ENCODE measurements around the gene PTPRC. TPM values are rescaled to one million over a fixed set of nuclear protein-coding genes. Genes with fewer than 3 reads are reported as not detected.

The PTPRC gene
- total and polyA plus RNA-seq, 8 donors, result 0.59 to 20.5 (median 2.7) TPM

DNA sequence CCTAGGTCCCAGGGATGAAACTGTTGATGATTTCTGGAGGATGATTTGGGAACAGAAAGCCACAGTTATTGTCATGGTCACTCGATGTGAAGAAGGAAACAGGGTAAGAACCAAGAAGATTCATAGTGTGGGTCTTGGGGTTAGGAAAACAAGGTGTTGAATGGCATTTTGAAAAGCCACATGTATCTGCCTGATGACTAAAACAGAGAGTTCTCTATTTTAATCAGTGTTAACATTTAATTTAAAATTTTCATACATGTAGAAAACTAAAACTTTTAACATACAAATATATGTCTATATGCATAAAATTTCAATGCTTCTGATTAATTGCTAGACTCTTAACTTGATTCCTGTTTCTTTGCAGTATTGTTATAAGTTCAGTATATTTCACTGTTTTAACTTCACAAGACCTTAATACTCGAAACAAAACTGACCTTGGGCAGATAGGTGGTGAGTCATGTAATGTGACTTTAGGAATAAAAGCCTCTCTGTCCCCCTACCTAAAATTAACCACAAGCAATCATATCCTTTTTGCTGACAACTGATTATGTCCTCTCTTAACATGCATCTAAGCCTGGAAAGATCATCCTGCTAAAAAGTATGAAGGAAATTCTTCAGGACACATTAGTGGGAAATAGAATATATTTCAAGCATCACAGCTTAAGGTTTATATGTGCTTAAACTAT lies 95.6 kb downstream of the PTPRC start:
- Histone ChIP-seq H3K4me3 (no peak overlapping the region), H3K4me1 (peaks cover 0 to 4% (median 2%) of the 10 kb centered on the region in 3 donors), H3K27ac (no peak overlapping the region), H3K36me3 (no peaks in the 10 kb centered on the region), H3K9me3 (no peaks in the 10 kb centered on the region), H3K27me3 (no peaks in the 10 kb centered on the region)
- intact Hi-C loops (cut with DNase I), result no loop called here
- WGBS, 2 donors, result 46 to 47% methylated on average over 2 of the region's 2 CpGs
- DNase-seq, result no peak
- FAIRE-seq, result no peak
- TF ChIP-seq, protein P1, sequence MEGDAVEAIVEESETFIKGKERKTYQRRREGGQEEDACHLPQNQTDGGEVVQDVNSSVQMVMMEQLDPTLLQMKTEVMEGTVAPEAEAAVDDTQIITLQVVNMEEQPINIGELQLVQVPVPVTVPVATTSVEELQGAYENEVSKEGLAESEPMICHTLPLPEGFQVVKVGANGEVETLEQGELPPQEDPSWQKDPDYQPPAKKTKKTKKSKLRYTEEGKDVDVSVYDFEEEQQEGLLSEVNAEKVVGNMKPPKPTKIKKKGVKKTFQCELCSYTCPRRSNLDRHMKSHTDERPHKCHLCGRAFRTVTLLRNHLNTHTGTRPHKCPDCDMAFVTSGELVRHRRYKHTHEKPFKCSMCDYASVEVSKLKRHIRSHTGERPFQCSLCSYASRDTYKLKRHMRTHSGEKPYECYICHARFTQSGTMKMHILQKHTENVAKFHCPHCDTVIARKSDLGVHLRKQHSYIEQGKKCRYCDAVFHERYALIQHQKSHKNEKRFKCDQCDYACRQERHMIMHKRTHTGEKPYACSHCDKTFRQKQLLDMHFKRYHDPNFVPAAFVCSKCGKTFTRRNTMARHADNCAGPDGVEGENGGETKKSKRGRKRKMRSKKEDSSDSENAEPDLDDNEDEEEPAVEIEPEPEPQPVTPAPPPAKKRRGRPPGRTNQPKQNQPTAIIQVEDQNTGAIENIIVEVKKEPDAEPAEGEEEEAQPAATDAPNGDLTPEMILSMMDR (IDR thresholded peaks at IDR 0.05), result no peak
- no peak for ATAC-seq

DNA sequence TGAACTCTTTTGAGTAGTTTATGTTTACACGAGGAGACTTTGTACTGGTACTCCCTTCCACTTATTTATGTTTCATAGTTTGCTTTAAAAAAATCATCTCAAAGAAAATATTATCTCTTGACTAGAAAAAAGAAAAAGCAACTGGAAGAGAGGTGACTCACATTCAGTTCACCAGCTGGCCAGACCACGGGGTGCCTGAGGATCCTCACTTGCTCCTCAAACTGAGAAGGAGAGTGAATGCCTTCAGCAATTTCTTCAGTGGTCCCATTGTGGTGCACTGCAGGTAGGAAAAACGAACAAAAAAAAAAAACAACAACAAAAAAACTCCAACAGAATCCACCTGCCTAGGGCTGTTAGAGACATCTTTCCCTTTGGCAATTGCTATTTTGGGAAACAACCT lies 102.9 kb downstream of the PTPRC start:
- no peak overlapping the region for H3K27ac ChIP-seq
- H3K27me3 ChIP-seq, result no peaks in the 10 kb centered on the region
- intact Hi-C loops (cut with DNase I), result no loop called here
- FAIRE-seq (no peak), ATAC-seq (no peak), DNase-seq (no peak)
- no peaks in the 10 kb centered on the region for H3K4me1 ChIP-seq
- no peaks in the 10 kb centered on the region for H3K36me3 ChIP-seq
- no peaks in the 10 kb centered on the region for H3K9me3 ChIP-seq
- TF ChIP-seq, protein P1 (IDR thresholded peaks at IDR 0.05), result no peak
- 43 to 53% methylated on average over 3 of the region's 3 CpGs for whole genome bisulfite sequencing, 2 donors
- no peak overlapping the region for H3K4me3 ChIP-seq

DNA sequence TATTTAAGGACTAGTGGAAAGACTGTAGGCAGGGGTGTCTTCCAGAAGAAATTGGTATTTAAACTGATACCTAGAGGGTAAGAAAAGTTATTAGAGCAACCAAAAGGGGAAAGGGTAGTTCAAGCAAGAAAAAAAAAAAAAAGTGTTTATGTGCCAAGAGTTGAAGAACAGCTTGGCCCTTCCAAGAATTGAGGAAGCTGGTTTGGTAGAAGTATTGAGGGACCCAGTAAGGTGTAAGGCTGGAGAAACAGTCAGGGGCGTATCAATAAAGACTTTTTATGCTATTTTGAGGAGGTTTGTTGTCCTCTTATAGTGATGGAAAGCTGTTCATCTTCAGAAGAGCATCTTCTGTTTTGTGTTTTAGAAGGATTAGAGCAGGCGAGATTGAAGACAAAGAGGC lies 108.3 kb downstream of the PTPRC start:
- no peak for DNase-seq
- TF ChIP-seq, protein P1 (IDR thresholded peaks at IDR 0.05), result no peak
- Histone ChIP-seq H3K27ac (no peak overlapping the region), H3K4me1 (no peaks in the 10 kb centered on the region), H3K9me3 (no peaks in the 10 kb centered on the region), H3K36me3 (no peaks in the 10 kb centered on the region), H3K4me3 (no peak overlapping the region), H3K27me3 (peaks cover 0 to 4% (median 0%) of the 10 kb centered on the region in 4 donors)
- no peak for ATAC-seq
- no peak for FAIRE-seq
- WGBS, 2 donors, result 89 to 90% methylated on average over 2 of the region's 2 CpGs
- intact Hi-C loops (cut with DNase I), result no loop called here

DNA sequence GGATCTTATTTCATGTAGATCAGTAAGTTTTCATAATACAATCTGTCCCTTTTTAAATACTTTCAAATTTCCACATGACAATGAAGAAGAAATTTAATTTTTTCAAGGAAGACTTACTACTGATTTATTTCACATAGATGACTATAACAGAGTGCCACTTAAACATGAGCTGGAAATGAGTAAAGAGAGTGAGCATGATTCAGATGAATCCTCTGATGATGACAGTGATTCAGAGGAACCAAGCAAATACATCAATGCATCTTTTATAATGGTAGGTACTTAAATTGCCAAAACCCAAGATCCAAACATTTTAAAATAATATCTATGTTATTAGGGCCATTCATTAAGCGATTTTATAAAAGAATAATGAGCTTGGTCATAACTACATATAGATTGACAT lies 110.4 kb downstream of the PTPRC start:
- peaks cover 0 to 4% (median 0%) of the 10 kb centered on the region in 4 donors for H3K27me3 ChIP-seq
- H3K9me3 ChIP-seq, result no peaks in the 10 kb centered on the region
- ATAC-seq, result no peak
- no peak overlapping the region for H3K27ac ChIP-seq
- intact Hi-C loops (cut with DNase I), result no loop called here
- H3K4me1 ChIP-seq, result no peaks in the 10 kb centered on the region
- FAIRE-seq, result no peak
- H3K4me3 ChIP-seq, result no peak overlapping the region
- H3K36me3 ChIP-seq, result no peaks in the 10 kb centered on the region
- 77 to 79% methylated on average over 1 of the region's 1 CpG for WGBS, 2 donors
- no peak for DNase-seq
- TF ChIP-seq, protein P1 (IDR thresholded peaks at IDR 0.05), result no peak

DNA sequence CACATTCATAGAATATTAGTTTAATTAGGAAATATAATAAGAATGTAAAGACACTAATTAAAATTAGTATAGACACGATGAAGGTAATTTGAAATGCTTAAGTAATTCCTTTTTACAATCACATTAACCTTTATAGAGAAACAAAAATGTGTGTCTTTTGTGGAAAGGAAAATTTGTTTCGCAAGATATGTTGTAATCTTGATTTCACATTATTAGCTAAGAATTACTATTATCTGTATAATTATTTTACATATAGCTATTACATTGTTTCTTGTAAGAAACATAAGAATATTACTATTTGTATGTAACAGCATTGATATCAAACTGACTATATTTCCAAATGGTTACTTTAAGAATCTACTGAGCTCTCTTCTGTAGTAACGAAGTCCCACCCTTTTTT lies 111.2 kb downstream of the PTPRC start:
- Histone ChIP-seq H3K27ac (no peak overlapping the region), H3K9me3 (no peaks in the 10 kb centered on the region), H3K4me3 (no peak overlapping the region), H3K4me1 (no peaks in the 10 kb centered on the region), H3K36me3 (no peaks in the 10 kb centered on the region), H3K27me3 (peaks cover 0 to 4% (median 0%) of the 10 kb centered on the region in 4 donors)
- DNase-seq (no peak), FAIRE-seq (peak; percentile 83), ATAC-seq (no peak)
- WGBS, 2 donors, result 83 to 88% methylated on average over 3 of the region's 3 CpGs
- intact Hi-C loops (cut with DNase I), result no loop called here
- TF ChIP-seq, protein P1 (IDR thresholded peaks at IDR 0.05), result no peak
